HG02798 (cell line): ENCODE results near the gene SPRR1A.
"Not testable (repeated sequence)": the region's sequence is repeated elsewhere in the genome, so short reads cannot be mapped to it uniquely, and the experiment has no call there.

Source experiments
- ATAC-seq: cut with Tn5 transposase; IDR thresholded peaks from one replicate; pipeline ENCODE4 v1.9.1; 2021; ENCODE audit warnings: mild to moderate bottlenecking; ENCODE audit not compliant: unreplicated experiment, poor library complexity

SPRR1A gene

GRCh38 chr1:152970495-152970894 lies 13.4 kb upstream of the SPRR1A start, which contains the start of gene SPRR4:
TSS of gene SPRR4 (plus strand) at chr1:152970648. CDS start at chr1:152971891, 1,243 bp downstream.
- ATAC-seq: no peak

- ATAC-seq: no peak
Observed at GRCh38 chr1:152972196-152972886, 11.5 kb upstream of the SPRR1A start.

- ATAC-seq: no peak
Observed at GRCh38 chr1:152976688-152977087, 7.2 kb upstream of the SPRR1A start.

- no peak for ATAC-seq
Observed at GRCh38 chr1:152977614-152978013, 6.3 kb upstream of the SPRR1A start.

DNA sequence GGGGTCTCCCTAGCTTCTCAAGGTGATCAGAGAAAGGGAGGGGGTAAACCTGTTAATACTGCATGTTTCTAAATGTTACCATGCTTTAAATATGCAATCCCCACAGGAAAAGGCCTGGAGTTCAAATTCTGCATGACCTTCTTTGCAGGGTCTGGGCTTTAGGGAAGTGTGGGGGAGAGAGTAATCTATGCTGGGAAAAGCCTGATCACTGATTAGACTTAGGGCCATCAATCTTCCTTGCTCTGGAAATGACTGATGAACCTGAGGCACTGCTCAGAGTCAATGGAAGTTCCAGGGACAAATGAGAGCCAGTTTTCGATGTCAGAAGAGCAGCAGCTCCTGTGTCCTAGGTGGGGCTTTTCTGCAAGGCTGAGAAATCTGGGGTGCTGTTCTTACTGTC lies 3.2 kb upstream of the SPRR1A start:
- no peak for ATAC-seq

DNA sequence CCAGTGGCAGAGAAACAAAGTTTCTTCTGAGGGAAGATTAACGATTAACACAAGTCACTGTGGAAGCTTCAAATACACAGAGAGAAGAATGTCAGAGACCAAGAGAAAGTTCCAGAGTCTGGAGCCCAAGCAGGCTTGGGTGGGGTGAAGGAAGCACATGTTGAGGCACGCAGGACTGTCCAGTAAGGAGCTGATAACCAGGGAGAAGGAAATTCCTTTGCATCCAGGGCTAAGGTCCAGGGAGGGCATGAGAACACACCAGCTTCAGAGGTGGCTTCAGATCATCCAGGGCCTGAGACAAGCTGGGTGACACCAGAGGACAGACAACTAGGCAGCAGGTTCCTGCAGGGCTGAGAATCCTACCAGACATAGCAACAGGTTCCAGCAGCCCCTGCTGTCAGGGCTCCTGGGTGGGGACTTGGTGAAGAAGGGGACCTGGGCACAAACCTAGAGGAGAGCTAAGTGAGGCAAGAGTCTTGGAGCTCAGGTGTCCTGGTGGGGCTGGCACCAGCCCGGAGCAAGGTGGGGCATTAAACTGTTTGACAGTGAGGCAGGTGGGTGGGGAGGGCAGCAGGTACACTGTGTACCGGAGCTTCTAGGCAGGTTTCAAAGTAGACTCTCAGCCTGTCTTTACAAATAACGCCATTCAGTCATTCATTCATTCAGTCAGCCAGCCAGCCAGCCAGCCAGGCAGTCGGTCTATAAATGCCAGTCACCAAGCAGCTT lies 2.6 kb upstream of the SPRR1A start:
- no peak for ATAC-seq

GRCh38 chr1:152982076-152982475 lies 1.8 kb upstream of the SPRR1A start:
- ATAC-seq: no peak

DNA sequence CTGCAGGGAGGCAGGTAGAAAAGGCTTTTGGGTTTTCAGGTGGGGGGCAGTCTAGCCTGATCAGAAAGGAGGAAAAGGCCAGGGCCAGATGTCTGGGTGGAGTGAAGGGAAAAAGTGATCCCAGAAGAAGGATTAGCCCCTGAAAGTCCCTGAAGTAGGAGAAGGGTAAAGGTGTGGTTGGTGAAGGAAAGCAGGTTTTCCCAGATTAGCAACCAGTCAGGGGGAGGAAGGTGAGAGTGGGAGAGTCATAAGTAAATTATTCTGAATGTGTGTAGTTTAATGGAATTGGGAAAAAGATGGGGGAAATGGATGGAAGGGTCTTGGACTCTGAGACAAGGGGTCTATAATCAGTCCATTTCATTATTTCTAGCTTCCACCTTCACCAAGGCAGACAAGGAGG lies 647 bp upstream of the SPRR1A start:
- ATAC-seq: no peak

DNA sequence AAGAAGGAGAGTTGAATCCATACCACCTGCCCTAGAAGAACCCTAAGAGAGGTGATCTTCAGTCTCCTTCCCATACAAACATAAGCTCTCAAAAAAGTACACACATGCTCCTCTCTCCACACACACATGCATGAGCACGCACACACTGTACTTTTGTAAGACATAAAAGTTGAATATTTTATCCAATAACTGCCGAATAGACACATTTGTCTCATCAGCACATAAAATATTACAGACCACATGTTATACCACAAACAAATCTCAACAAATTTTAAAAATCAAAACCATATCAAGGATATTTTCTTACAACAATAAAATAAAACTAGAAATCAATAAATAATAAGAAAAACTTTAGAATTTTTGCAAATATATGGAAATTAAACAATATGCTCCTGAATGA lies 2.7 kb downstream of the SPRR1A start:
- ATAC-seq: no peak

GRCh38 chr1:152993186-152993585 lies 9.3 kb downstream of the SPRR1A start:
- no peak for ATAC-seq

- ATAC-seq: no peak
Observed at GRCh38 chr1:152995842-152996241, 12.0 kb downstream of the SPRR1A start.

DNA sequence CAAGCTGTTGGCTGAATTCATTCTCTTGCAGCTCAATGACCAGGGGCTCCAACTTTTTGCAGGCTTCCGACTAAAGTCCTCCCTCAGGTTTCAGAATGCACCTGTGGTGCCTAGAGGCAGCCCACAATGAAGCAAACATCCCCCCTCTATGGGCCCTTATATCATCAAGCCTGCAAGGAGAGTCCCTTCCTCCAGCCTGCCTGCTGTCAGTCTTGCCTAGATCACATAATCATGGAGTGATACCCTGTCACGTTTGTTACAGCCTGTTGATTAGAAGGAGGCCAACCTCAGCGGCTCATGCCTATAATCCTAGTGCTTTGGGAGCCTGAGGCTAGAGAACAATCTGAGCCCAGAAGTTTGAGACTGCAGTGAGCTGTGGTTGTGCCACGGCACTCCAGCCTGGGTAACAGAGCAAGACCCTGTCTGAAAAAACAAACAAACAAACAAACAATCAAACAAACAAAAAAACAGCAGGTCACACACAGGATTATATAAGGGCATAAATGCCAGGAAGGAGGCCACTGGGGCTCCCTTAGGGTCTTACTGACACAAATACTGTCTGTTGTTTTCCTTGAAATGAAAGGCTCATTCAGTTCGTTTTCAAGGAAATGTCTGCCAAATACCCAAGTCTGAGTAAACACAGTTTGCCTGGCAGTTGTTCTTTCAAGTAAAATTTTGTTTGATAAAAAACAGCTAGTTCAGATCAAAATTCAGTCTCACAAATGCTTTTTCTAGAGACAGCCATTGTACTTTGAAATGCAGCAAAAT lies 12.9 kb downstream of the SPRR1A start:
- no peak for ATAC-seq

GRCh38 chr1:152997901-152998300 lies 14.0 kb downstream of the SPRR1A start:
- no peak for ATAC-seq

GRCh38 chr1:152998476-152998875 lies 14.6 kb downstream of the SPRR1A start:
- no peak for ATAC-seq

DNA sequence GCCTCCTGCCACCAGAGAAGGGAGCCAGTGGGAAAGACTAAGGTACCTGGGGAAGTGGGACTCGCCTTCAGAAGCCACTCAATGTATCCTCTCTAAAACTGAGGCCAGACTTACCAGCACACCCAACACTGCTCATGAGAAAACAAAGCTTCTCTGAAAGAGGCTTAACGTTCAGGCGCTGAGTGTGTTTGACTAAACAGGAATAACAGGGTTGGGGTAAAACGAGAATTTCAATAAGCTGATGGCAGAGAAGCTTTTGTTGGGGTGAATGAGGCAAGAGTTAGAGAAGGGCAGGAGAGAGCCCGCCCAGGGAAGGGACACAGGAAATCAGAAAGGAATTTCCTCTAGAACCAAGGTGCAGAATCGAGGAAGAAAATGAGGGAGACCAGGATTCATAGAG lies 15.9 kb downstream of the SPRR1A start:
- no peak for ATAC-seq

GRCh38 chr1:153000294-153000693 lies 16.4 kb downstream of the SPRR1A start:
- no peak for ATAC-seq

- ATAC-seq: no peak
Observed at GRCh38 chr1:153001382-153001781, 17.5 kb downstream of the SPRR1A start, which contains the start of gene SPRR3. TSS of gene SPRR3 (plus strand) at chr1:153001749. CDS start at chr1:153003021, 1,272 bp downstream.

GRCh38 chr1:153011235-153011758 lies 27.4 kb downstream of the SPRR1A start:
- ATAC-seq: not testable (repeated sequence)

DNA sequence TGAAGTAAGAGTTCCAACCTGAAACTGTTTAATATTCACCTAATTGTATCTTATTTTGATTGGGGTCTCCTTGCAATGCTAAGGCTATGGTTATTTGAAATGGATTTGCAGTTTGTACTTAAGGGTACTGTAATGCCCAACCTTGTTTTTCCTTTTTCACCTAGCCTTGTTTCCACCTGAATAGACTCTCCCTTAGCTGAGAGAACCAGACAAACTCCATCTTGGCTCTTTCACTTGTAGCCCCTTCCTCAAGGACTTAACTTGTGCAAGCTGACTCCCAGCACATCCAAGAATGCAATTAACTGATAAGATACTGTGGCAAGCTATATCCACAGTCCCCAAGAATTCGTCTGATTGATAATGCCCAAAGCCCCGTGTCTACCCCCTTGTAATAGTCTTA lies 37.9 kb downstream of the SPRR1A start:
- ATAC-seq: not testable (repeated sequence)

- ATAC-seq: not testable (repeated sequence)
Observed at GRCh38 chr1:153022340-153022739, 38.5 kb downstream of the SPRR1A start.

DNA sequence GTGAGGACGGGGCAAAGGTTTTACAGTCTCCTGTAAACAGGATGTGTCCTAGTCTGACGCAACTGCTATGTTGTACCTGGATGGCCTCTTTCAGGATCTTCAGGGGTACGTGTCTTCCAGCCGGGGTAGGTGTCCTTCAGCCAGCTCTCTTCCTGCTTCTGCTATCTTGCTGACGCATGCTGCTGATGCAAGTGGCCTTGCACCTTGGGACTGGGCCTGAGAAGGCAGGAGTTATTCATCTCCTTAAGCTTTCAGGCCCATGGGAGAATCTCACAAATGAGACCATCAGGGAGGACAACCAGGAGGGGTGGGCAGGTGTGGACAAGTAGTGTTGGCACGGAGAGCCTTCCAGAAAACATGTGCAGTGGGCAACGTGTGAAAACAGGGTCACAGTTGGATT lies 39.2 kb downstream of the SPRR1A start:
- ATAC-seq: no peak
